ENCODE results near the gene LECT2. TPM values are rescaled to one million over a fixed set of nuclear protein-coding genes. Genes with fewer than 3 reads are reported as not detected.

The LECT2 gene
- total RNA-seq, 1 donor from 2014 or later, result not detected

GRCh38 chr5:135999406-136000139 is 44.8 kb upstream of the LECT2 start:
- Histone ChIP-seq H3K36me3 (no peaks in the 10 kb centered on the region), H3K9me3 (replicated peaks) (no peaks in the 10 kb centered on the region), H3K27ac (replicated peaks) (no peak overlapping the region), H3K4me3 (no peak overlapping the region), H3K4me1 (peaks cover 16% of the 10 kb centered on the region), H3K27me3 (ENCODE audit: low read depth) (peaks cover 7% of the 10 kb centered on the region)
- DNase-seq, result no peak
- intact Hi-C loops (cut with micrococcal nuclease), result no loop called here
- no peak for TF ChIP-seq CTCF (IDR thresholded peaks at IDR 0.05; ENCODE audit: borderline replicate concordance)

GRCh38 chr5:135998889-135999288 is 44.1 kb upstream of the LECT2 start:
- Histone ChIP-seq H3K27me3 (ENCODE audit: low read depth) (peaks cover 7% of the 10 kb centered on the region), H3K4me1 (peaks cover 23% of the 10 kb centered on the region), H3K36me3 (no peaks in the 10 kb centered on the region), H3K9me3 (replicated peaks) (no peaks in the 10 kb centered on the region), H3K27ac (replicated peaks) (no peak overlapping the region), H3K4me3 (no peak overlapping the region)
- no peak for DNase-seq
- no peak for TF ChIP-seq CTCF (IDR thresholded peaks at IDR 0.05; ENCODE audit: borderline replicate concordance)
- intact Hi-C loops (cut with micrococcal nuclease), result no loop called here

- H3K4me3 ChIP-seq, result no peak overlapping the region
- H3K4me1 ChIP-seq, result peaks cover 32% of the 10 kb centered on the region
- intact Hi-C loops (cut with micrococcal nuclease), result no loop called here
- peaks cover 7% of the 10 kb centered on the region for H3K27me3 ChIP-seq (ENCODE audit: low read depth)
- H3K36me3 ChIP-seq, result no peaks in the 10 kb centered on the region
- DNase-seq, result no peak
- no peak for TF ChIP-seq CTCF (IDR thresholded peaks at IDR 0.05; ENCODE audit: borderline replicate concordance)
- H3K27ac ChIP-seq (replicated peaks), result no peak overlapping the region
- H3K9me3 ChIP-seq (replicated peaks), result no peaks in the 10 kb centered on the region
Observed at GRCh38 chr5:135997673-135998335, 43.0 kb upstream of the LECT2 start.

GRCh38 chr5:135996611-135997010 is 41.8 kb upstream of the LECT2 start:
- no peak overlapping the region for H3K4me3 ChIP-seq
- H3K27me3 ChIP-seq (ENCODE audit: low read depth), result peaks cover 7% of the 10 kb centered on the region
- no peak for DNase-seq
- peaks cover 25% of the 10 kb centered on the region for H3K4me1 ChIP-seq
- H3K9me3 ChIP-seq (replicated peaks), result no peaks in the 10 kb centered on the region
- H3K36me3 ChIP-seq, result no peaks in the 10 kb centered on the region
- intact Hi-C loops (cut with micrococcal nuclease), result no loop called here
- no peak overlapping the region for H3K27ac ChIP-seq (replicated peaks)
- no peak for TF ChIP-seq CTCF (IDR thresholded peaks at IDR 0.05; ENCODE audit: borderline replicate concordance)

GRCh38 chr5:135995976-135996375 is 41.2 kb upstream of the LECT2 start:
- TF ChIP-seq CTCF (IDR thresholded peaks at IDR 0.05; ENCODE audit: borderline replicate concordance), result no peak
- Histone ChIP-seq H3K27ac (replicated peaks) (no peak overlapping the region), H3K36me3 (no peaks in the 10 kb centered on the region), H3K27me3 (ENCODE audit: low read depth) (peaks cover 2% of the 10 kb centered on the region), H3K9me3 (replicated peaks) (no peaks in the 10 kb centered on the region), H3K4me3 (no peak overlapping the region), H3K4me1 (peaks cover 24% of the 10 kb centered on the region)
- DNase-seq, result no peak
- intact Hi-C loops (cut with micrococcal nuclease), result no loop called here
